GM21717 (cell line): ENCODE measurements around the gene TNK2.
"Not testable (repeated sequence)": the region's sequence is repeated elsewhere in the genome, so short reads cannot be mapped to it uniquely, and the experiment has no call there.

Source experiments
- ATAC-seq: cut with Tn5 transposase; IDR thresholded peaks from one replicate; pipeline ENCODE4 v1.9.1; 2021; ENCODE audit warnings: mild to moderate bottlenecking, moderate library complexity; ENCODE audit not compliant: unreplicated experiment

The TNK2 gene

DNA sequence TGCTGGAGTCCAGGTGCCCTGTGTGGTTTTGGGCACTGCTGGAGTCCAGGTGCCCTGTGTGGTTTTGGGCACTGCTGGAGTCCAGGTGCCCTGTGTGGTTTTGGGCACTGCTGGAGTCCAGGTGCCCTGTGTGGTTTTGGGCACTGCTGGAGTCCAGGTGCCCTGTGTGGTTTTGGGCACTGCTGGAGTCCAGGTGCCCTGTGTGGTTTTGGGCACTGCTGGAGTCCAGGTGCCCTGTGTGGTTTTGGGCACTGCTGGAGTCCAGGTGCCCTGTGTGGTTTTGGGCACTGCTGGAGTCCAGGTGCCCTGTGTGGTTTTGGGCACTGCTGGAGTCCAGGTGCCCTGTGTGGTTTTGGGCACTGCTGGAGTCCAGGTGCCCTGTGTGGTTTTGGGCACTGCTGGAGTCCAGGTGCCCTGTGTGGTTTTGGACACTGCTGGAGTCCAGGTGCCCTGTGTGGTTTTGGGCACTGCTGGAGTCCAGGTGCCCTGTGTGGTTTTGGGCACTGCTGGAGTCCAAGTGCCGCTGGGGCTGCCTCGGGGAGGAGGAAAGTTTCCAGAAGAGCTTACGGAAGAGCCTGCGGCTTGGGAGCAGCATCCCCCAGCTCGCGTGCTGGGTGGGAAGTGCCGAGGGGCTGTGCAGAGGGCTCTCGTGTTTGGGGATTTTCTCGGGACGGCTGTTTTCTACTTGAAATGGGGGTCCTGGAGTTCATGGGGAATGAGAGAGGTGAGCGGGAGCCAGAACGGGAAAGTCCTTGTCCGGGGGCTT is 83.7 kb downstream of the TNK2 start:
- ATAC-seq: not testable (repeated sequence)

DNA sequence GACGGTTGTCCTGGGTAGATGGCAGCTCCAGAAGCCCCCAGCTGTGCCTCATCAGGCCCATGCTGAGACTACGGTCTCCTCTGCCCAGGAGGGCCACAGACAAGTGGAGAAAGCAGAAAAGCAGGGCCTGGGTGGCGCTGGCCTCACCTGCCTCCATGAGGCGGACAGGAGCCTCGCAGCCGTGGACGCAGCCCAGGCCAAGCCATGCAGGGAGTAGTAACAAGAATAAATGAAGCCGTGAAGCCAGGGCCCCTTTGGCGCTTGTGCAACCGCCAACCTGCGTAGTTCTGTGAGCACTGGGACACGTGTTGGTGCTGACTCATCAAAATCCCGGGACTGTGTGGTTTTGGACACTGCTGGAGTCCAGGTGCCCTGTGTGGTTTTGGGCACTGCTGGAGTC is 84.4 kb downstream of the TNK2 start:
- ATAC-seq: no peak

DNA sequence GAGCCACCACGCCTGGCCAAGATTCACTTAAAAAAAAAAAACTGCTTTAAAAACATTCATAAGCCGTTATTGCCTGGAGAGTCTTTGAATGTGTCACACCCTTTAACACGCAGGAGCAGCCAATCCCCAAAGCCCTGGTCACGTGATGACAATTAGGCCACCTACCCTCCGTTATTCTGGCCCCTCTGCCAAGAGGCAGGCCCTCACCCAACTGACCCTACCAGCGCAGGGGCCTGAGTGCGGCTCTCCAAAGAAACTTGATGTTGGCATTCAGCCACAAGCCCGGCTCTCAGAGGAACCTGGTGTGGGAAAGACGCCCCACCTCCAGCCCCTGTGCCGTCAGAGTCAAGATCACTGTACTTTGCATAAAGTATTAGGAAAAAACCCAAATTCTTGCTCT is 85.1 kb downstream of the TNK2 start:
- ATAC-seq: no peak

DNA sequence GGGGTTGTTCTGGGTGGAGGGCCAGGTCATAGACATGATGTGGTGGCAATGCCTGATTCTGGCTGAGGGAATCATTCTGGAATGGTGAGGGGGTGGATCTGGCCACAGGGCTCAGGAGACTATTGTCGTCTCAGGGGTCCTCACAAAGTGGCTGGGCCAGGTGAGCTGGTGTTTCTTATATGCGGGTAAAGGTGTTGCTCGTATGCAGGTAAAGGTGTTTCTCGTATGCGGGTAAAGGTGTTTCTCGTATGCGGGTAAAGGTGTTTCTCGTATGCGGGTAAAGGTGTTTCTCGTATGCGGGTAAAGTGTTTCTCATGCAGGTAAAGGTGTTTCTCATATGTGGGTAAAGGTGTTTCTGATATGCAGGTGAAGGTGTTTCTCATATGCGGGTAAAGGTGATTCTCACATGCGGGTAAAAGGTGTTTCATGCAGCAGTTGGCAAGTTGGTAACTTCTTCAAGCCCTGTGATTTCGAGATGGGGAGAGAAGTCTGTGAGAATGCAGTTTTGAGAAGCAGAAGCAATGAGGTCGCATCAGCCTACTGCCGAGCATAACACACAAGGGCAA is 86.1 kb downstream of the TNK2 start:
- no peak for ATAC-seq

DNA sequence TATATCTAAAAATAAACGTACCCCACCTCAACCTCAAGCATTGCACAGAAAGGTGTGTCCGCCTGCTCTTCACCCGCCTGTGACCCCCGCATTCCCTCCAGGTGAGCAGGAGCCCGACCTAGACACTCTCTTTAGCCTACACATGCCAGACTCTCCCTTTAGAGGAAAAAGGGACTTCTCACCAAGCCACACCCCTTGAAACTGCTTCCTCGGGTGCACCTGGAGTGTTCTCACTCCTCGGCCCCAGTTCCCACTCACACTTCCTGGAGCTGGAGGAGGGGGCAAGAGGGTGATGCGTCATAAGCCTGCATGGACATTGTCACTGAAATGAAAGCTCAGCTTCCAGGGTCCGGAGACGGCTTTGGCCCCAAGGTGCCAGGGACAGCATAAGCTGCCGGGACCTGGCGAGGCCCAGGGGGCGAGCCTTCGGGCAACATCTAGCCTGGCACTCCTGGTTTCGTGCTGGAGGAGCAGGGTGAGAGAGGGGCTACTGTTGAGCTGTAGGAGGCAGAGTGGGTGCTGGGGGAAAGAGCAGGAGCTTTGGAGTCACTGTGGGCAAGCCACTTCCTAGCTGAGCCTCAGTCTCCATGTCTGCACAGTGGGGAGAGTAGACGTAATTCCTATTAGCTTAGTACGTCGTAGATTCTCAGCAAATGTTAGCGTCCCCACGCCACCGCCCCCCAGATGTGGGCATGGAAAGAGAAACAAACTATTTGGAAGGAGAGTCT is 86.8 kb downstream of the TNK2 start:
- no peak for ATAC-seq

DNA sequence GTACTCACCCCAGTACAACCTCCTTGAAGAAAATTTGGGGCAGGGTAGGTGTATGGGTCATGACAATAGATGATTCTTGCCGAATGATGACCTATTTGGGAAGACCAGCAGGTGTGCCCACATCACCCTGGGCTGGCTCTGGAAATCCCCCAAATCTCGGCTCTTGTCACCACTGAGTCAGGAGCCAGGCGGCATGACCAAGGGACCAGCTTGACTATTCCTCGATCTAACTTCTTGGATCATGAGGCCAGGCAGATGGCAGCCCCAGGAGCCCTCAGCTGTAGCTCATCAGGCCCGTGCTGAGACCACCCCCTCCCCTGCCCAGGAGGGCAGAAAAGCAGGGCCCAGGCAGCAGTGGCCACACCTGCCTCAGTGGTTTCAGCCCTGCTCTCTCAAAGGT is 87.5 kb downstream of the TNK2 start:
- no peak for ATAC-seq

DNA sequence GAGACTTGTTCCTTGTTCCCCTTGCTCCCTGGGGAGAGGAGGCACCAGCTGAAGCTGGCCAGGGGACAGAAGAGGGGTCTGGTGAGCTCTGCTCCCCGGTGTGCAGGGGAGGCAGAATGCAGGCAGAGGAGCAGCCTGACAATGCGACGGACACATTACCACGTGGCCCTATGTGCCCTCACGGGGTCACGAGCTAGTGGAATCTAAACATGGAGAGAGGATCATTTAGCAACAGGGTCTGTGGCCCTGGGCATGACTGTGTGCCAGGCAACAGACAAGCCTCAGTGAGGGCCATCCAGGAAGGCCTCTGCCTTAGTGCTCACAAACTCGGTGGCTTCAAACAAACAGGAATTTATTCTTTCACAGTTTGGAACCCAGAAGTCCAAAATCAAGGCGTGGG is 88.2 kb downstream of the TNK2 start:
- ATAC-seq: no peak

DNA sequence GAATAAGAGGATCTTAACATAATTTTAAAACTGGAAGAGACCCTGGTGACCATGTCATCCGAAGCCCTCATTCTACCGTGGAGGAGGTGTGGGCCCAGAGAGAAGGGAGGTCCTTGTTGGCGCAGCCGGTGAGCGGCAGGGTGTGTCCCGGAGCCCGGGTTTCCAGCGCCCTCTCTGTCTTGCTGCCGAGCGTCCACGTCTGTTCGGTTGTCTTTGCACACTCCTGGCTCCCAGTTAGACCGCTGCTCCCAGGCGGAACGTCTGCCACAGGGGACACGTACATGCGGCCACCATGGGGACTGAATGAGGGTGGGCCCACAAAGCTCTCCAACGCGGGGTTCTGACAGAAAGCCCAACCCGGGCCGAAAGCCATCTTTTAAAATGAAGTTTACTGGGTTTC is 90.0 kb downstream of the TNK2 start:
- ATAC-seq: no peak

DNA sequence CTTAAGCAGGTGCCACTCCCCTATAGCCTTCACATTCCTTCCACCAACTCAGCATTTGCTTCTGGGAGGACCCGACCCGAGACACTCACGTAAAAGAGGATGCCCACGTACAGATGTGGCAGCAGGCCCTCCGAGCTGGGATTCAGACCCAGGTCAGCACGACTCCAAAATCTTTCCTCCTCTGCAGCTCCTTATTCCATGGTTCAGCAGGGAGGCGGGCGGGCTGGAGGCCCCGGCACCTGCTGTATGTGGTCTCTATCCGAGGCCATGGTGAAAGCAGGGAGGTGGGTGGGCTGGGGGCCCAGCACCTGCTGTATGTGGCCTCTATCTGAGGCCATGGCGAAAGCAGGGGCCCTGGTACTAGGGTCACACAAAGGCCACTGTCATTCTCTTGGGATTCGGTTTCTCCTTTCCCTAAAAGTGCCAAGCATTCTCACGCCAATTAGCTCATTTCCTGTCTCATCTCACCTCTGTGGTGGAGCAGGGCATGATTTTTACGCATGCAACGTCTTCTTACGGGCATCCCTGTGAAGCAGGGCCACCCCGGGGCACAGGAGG is 90.7 kb downstream of the TNK2 start:
- ATAC-seq: no peak

DNA sequence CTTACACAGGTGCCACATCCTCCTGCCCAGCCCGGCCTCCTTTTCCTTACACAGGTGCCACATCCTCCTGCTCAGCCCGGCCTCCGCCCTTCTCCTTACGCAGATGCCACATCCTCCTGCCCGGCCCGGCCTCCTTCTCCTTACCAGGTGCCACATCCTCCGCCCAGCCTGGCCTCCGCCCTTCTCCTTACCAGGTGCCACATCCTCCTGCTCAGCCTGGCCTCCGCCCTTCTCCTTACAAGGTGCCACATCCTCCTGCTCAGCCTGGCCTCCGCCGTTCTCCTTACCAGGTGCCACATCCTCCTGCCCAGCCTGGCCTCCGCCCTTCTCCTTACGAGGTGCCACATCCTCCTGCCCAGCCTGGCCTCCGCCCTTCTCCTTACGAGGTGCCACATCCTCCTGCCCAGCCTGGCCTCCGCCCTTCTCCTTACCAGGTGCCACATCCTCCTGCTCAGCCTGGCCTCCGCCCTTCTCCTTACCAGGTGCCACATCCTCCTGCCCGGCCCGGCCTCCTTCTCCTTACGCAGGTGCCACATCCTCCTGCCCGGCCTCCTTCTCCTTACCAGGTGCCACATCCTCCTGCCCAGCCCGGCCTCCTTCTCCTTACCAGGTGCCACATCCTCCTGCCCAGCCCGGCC is 92.0 kb downstream of the TNK2 start:
- ATAC-seq: not testable (repeated sequence)

DNA sequence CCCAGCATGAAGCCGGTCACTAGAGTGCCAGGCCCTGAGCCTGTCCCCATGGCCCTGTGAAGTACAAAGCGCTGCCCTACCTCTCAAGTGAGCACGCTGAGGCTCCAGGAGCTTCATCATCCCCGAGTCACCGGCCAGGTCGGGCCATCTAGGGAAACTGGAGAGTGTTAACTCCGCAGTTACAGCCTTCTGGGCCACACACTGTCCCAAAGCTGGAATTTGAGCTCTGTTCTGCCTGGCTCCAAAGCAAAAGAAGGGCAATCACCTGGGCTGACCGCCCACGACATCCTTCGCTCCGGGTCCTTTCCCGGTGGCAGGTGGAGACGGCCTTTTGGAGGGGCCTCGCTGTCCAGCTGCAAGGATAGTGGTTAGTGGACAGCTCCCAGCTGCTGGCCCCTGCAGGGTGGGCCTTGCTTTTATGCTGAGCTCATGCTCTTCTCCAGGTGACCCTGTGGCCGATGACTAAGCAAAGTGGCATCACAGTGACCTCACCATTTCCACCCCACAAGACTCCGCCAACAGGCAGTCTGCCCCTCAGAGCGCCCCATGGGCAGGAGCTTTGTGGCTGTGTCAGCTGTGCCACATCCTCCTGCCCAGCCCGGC is 93.1 kb downstream of the TNK2 start:
- ATAC-seq: no peak

DNA sequence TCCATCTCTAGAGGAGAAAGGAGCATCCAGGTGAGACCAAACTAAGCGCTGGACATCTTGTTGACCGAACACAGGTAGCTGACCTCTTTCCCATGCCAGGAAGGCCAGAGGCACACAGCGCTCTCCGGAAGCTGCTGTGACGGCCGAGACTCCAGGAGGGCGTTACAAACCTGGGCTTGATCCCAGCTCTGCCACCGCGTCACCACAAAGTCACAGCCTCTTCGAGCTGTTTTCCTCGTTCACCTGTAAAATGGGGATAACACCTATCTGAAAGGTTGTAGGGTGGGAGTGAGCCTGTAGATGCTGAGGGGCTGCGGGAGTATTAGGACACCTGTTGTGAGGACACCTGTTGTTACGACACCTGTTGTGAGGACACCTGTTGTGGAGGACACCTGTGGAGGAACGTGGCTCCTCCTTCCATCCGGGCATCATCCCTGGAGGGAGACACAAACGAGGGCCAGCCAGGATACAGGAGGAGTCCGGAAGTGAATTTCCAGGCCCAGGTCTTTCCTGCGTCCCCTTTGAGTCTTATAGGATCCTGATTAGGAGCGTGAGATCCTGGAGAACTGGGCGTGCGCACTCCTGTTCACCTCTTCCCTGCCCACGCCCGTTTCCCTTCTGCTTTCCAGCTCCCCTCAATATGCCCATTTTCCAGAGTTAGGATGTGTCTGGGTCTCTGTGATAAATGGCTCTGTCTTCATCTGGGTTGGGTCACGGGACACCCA is 94.3 kb downstream of the TNK2 start:
- ATAC-seq: no peak
